Activated CD8-positive, alpha-beta memory T cell treated with anti-CD3 and anti-CD28 coated beads for 36 hours (primary cell): Measurements from ENCODE around the gene SLC25A44. TPM values are rescaled to one million over a fixed set of nuclear protein-coding genes. Genes with fewer than 3 reads are reported as not detected.
"Not testable (repeated sequence)": the region's sequence is repeated elsewhere in the genome, so short reads cannot be mapped to it uniquely, and the experiment has no call there.

Experiments used
- CTCF ChIA-PET: fragments of 350-600 bp; sonication (Branson Sonifier 250); formaldehyde crosslinking; loops from one replicate; lab custom pipeline; 2021; ENCODE audit warnings: antibody characterized with exemption; lab: Charles Lee
- POLR2A ChIA-PET: fragments of 350-600 bp; sonication (Branson Sonifier 250); formaldehyde crosslinking; loops from one replicate; lab custom pipeline; 2021; ENCODE audit warnings: antibody characterized with exemption; lab: Charles Lee
- total RNA-seq, 2 experiments: library from RNA; stranded (reverse); gene quantifications; one replicate each; pipeline ENCODE4 v1.2.3, GENCODE V29; 2021

Gene SLC25A44
- total RNA-seq, 2 experiments from 2014 or later = 26.7 to 31.0 TPM

DNA sequence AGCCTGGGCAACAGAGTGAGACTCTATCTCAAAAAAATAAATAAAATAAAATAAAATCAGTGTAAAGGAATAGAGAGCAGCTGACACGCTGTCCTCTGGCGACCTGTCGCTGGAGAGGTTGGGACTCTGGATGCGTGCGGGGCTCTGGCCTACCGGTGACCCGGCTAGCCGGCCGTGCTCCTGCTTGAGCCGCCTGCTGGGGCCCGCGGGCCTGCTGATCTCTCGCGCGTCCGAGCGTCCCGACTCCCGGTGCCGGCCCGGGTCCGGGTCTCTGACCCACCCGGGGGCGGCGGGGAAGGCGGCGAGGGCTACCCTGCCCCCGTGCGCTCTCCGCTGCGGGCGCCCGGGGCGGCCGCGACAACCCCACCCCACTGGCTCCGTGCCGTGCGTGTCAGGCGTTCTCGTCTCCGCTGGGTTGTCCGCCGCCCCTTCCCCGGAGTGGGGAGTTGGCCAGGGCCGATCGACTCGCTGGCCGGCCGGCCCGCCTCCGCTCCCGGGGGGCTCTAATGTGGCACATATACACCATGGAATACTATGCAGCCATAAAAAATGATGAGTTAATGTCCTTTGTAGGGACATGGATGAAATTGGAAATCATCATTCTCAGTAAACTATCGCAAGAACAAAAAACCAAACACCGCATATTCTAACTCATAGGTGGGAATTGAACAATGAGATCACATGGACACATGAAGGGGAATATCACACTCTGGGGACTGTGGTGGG is 22.6 kb downstream of the SLC25A44 start:
- CTCF ChIA-PET, POLR2A ChIA-PET: not testable (repeated sequence)

DNA sequence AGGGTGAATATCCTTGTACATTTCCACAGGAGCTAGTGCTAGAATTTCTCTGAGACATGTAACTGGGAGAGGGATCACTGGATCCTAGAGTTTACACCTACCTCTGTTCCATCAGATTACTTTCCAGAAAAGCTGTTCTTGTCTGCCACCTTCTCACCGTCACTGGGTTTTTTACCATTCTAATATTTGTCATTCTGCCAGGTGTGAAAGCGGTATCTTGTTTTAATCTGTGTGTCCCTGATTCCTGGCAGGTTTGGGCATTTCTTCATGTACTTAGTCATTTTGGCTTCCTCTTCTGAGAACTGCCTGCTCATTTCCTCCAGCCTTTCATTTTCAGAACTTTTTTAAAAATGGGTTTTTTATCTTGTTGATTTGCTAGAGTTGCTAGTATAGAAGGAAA is 24.0 kb downstream of the SLC25A44 start:
- ChIA-PET CTCF (interaction anchor here (1.1 to 2.4 kb wide), 3 partner anchors 72 to 121 kb away, joined by 4 to 8 read pairs (median 7); no protein-coding TSS in a partner anchor), POLR2A (interaction anchor here (0.5 to 1.1 kb wide), 6 partner anchors 8 to 126 kb away, joined by 3 to 8 read pairs (median 4); no protein-coding TSS in a partner anchor)

DNA sequence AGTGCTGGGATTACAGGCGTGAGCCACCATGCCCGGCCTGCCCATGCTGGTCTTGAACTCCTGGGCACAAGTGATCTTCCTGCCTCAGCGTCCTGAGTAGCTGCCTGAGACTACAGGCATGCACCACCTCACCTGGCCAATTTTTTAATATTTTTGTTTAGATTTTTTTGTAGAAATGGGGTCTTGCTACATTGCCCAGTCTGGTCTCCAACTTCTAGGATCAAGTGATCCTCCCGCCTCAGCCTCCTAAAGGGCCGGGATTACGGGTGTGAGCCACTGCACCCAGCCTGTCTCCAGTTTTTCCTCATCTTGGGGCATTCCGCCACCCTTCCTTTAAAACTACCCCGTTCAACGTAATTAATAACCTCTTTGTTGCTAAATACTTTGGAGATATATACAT is 26.3 kb downstream of the SLC25A44 start:
- ChIA-PET CTCF (interaction anchor here (1.4 kb wide), 1 partner anchor 65 kb away, joined by 4 read pairs; no protein-coding TSS in a partner anchor), POLR2A (interaction anchor here (2.3 kb wide), 1 partner anchor 7 kb away, joined by 16 read pairs; the partner anchor contains the start of gene PMF1)

DNA sequence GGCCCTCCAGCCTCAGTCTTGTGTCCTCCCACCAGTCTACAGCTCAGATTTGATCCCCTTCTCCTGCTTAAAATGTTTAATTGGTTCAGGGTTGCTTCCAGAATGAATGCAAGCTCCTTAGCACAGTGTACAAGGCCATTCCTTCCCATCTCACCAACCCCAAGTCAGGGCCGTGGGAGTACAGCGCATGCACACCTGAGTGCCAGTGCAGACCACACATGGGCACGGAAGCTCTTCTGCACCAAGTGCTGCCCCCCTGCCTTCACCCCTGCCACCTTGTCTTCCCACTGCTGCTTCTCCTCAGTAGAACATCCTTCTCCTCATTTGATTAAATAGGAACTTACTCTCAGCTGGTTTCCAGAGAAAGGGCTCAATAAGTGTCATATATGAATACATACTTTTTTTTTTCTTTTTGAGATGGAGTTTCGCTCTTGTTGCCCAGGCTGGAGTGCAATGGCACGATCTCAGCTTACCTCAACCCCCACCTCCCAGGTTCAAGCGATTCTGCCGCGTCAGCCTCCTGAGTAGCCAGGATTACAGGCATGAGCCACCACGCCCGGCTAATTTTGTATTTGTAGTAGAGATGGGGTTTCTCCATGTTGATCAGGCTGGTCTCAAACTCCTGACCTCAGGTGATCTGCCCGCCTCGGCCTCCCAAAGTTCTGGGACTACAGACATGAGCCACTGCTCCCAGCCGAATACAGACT is 28.2 kb downstream of the SLC25A44 start:
- ChIA-PET CTCF (interaction anchor here (1.5 to 2.4 kb wide), 2 partner anchors 10 to 72 kb away, joined by 7 read pairs; partner anchors contain the start of gene PMF1), POLR2A (interaction anchor here (2.3 kb wide), 1 partner anchor 9 kb away, joined by 16 read pairs; the partner anchor contains the start of gene PMF1)

DNA sequence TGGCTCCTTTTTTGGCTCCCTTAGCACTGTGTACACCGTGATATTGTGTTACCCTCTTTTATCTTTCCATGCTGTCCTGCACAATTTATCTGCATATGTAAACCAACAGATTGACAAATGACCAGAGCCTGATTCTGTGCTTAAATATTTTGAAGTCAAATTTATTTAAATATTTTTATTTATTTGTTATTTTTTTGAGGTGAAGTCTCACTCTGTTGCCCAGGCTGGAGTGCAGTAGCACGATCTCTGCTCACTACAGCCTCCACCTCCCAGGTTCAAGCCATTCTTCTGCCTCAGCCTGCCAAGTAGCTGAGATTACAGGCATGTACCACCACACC is 31.7 kb downstream of the SLC25A44 start:
- ChIA-PET CTCF (interaction anchor here (0.7 to 5.1 kb wide), 26 partner anchors 12 to 154 kb away, joined by 3 to 78 read pairs (median 6); partner anchors contain the start of genes PMF1, SEMA4A, SLC25A44 and SMG5), POLR2A (interaction anchor here (0.8 to 4.2 kb wide), 4 partner anchors 8 to 129 kb away, joined by 4 to 42 read pairs (median 4); partner anchors contain the start of genes PMF1 and SLC25A44)

DNA sequence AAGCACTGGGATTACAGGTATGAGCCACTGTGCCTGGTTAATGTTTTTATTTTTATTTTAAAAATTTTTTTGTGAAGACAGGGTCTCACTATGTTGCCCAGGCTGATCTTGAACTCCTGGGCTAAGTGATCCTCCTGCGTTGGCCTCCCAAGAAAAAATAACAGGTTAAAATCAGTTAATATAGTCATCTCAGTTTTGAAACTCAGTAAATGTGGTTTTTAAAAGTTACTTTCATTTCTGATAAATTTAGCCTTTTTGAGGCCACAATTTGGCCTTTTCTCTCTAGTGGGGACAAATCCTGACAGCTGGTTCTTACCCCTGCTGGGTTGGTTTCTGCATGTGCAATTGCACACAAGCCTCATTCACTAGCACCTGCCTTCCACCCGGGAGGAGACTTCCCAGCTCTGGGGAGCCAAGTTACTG is 32.2 kb downstream of the SLC25A44 start:
- CTCF ChIA-PET = interaction anchor here (1.0 to 5.1 kb wide), 16 partner anchors 13 to 143 kb away, joined by 3 to 78 read pairs (median 8); partner anchors contain the start of genes PMF1, SLC25A44 and SMG5
- POLR2A ChIA-PET = interaction anchor here (1.1 to 4.2 kb wide), 3 partner anchors 9 to 129 kb away, joined by 4 to 42 read pairs (median 4); partner anchors contain the start of gene PMF1

DNA sequence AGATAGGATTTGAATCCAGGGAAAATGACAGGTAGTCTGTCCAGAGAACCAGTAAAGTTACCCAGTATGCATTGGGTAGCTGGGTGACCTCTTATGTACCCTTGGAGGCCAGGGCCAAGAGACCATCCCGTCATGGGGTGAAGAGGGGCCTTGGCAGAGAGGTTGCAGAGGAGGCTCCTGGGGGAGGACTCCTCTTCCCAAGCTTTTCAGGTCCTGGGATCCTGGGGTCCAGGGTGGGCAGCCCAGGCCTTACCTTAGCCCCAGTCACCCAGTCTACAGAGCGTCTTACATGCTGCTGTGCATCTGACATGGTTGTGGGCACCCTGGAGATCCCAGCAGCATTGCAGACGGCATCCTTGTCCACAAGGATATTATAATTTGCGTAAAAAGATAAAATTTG is 32.9 kb downstream of the SLC25A44 start:
- POLR2A ChIA-PET = interaction anchor here (1.1 to 4.2 kb wide), 3 partner anchors 9 to 130 kb away, joined by 4 to 42 read pairs (median 4); partner anchors contain the start of gene PMF1
- CTCF ChIA-PET = interaction anchor here (1.0 to 5.1 kb wide), 8 partner anchors 13 to 97 kb away, joined by 3 to 78 read pairs (median 30); partner anchors contain the start of gene PMF1

DNA sequence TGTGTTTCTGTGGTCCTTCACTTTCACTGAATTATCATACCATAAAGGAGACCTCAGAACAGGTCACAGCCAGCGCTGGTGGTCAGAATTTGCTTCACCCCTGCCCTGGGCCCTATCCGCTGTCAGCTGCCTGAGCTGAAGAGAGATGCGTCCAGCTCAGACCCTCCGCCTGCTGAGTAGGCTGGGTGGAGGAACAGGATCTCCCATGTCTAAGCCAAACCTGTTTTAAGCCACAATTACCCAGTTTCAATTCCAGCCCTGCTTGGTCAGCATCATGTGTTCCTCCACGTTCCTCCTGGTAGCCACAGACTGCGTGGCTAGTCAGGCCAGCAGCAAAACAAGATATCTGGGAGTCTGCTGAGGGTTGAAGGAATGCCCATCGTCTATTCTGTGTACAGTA is 34.6 kb downstream of the SLC25A44 start:
- POLR2A ChIA-PET = interaction anchor here (0.7 kb wide), 1 partner anchor 87 kb away, joined by 5 read pairs; no protein-coding TSS in a partner anchor
- CTCF ChIA-PET = interaction anchor here (1.0 to 1.7 kb wide), 2 partner anchors 15 to 131 kb away, joined by 3 to 5 read pairs; partner anchors contain the start of gene PMF1

DNA sequence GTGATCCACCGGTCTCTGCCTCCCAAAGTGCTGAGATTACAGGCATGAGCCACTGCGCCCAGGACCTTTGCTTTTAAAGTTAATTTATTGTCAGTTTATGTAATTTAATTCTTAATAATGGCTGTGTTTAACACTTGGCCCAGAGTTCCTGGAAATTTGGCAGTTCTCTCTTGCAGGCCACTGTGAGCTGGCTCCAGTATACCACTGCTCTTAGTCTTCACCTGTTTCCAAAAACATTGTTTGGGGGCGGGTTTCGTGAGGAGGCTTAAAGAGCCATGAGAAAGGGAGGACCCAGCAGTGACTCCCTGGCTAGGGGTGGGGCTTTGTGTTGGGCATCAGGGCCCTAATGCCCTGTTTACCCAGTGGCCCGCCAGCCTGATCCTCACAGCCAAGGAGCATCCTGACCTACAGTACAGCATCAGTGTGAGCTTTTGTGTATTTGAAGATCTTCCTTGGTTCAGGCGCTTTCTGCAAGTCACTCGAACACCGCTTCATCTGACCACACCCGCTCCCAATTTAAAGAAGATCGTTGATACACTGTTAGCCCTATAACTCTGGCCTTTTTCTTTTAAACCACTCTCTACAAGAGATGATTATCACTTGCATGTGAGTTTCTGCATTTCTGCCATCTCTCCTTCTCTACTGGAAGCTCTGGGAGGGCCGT is 36.0 kb downstream of the SLC25A44 start:
- POLR2A ChIA-PET = no interaction called here
- CTCF ChIA-PET = interaction anchor here (1.0 to 2.0 kb wide), 3 partner anchors 17 to 88 kb away, joined by 4 to 5 read pairs (median 4); partner anchors contain the start of gene PMF1

DNA sequence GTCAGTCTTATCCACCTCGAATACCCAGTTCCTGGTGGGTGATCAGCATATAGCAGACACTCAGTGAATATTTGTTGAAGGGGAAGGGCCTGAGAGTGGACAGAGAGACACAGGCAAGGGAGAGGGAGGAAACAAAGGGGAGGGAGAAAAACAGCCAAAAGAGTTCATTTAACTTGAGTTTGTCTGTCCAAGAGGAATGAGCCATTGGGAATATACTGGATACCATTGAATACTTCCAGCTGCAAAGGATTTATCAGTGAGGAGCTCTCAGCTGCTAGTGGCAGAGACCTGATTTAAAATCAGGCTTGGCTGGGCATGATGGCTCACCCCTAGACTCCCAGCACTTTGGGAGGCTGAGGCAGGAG is 36.6 kb downstream of the SLC25A44 start:
- ChIA-PET POLR2A (no interaction called here), CTCF (interaction anchor here (2.0 kb wide), 1 partner anchor 83 kb away, joined by 4 read pairs; no protein-coding TSS in a partner anchor)

DNA sequence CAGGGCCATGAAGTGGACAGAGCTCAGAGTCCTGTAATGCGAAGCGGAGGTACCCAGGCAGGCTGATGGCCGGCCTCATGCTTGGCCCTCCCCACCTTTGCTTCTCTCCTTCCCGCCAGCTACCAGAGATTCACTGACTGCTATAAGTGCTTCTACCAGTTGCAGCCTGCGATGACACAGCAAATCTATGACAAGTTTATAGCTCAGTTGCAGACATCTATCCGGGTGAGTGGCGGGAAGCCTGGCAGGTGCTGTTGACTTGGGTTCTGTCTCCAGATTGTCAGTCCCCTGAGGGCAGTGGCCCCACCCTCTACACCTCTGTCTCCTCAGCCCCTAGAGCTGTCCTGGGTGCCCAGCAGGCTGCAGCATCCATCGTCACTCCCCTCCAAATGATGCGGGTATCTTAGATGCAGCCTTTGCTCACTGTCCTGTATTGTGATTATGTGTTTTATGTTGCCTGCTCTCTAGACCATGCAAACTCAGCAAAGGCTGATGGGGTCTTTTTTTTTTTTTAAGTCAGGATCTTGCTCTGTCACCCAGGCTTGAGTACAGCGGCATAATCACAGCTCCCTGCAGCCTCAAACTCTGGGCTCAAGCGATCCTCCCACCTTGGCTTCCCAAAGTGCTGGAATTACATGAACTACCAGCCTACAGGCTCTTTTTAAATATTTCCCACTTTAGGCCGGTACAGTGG is 38.4 kb downstream of the SLC25A44 start:
- POLR2A ChIA-PET = interaction anchor here (0.6 kb wide), 1 partner anchor 81 kb away, joined by 6 read pairs; no protein-coding TSS in a partner anchor

DNA sequence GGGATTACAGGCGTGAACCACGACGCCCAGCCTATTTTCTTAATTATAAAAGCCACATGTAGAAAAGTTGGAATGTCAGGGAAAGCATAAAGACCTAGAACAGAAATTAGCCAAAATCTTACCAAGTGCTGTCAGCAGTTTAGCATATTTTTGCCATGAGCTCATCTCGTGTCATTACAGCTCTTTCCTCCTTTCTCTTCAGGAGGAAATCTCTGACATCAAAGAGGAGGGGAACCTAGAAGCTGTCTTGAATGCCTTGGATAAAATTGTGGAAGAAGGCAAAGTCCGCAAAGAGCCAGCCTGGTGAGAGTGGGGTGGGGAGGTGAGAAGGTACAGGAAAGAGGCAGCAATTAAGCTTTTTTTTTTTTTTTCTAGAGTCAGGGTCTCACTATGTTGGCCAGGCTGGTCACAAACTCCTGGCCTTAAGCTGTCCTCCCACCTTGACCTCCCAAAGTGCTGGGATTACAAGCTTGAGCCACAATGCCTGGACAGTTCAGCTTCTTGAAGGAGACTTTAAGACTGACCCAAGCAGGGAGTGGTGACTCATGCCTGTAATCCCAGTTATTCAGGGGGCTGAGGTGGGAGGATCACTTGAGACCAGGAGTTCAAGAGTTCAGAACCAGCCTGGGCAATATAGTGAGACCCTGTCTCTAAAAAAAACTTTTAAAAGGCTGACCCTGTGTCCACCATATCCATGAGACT is 39.7 kb downstream of the SLC25A44 start:
- CTCF ChIA-PET = interaction anchor here (0.7 to 1.7 kb wide), 5 partner anchors 9 to 95 kb away, joined by 3 to 6 read pairs (median 3); partner anchors contain the start of genes SMG5 and TMEM79
- POLR2A ChIA-PET = interaction anchor here (0.5 to 0.6 kb wide), 2 partner anchors 27 to 106 kb away, joined by 3 to 5 read pairs; no protein-coding TSS in a partner anchor

More for the DNA sequence above, 38.4 kb downstream of the SLC25A44 start:
- CTCF ChIA-PET = interaction anchor here (0.7 to 1.7 kb wide), 3 partner anchors 51 to 219 kb away, joined by 3 to 6 read pairs (median 3); partner anchors contain the start of genes SMG5 and TMEM79

DNA sequence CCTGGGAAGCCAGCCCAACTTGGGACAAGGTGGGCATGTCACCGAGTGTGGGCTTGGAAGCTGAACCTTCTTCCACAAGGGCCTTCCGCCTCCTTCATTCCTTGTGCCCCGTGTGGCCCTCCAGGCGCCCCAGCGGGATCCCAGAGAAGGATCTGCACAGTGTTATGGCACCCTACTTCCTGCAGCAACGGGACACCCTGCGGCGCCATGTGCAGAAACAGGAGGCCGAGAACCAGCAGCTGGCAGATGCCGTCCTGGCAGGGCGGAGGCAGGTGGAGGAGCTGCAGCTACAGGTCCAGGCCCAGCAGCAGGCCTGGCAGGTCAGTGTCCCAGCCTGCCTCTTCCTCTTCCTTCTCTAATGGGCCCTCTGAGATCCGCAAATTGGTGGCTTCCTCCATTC is 42.3 kb downstream of the SLC25A44 start:
- ChIA-PET CTCF (interaction anchor here (0.5 to 0.6 kb wide), 2 partner anchors 37 to 310 kb away, joined by 3 to 4 read pairs; no protein-coding TSS in a partner anchor), POLR2A (interaction anchor here (0.6 to 1.0 kb wide), 2 partner anchors 9 to 13 kb away, joined by 3 read pairs; no protein-coding TSS in a partner anchor)

DNA sequence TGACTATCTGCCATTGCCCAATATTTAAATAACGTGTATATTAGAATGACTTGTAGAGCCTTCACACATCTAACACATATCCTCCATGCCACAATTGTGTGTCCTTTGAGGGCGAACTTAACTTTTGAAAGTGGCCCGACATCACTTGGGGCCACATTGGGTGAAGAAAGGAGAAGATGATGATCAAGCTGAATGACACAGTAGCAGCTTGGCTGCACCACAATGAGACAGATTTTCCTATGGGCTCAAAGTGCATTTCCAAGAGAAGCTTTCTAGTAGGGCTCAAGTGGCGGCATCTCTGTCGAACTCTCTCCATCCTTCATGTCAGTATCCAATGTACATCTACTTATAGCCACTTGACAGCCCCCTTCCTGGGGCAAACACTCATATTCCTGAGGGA is 44.3 kb downstream of the SLC25A44 start:
- ChIA-PET POLR2A (no interaction called here), CTCF (no interaction called here)

DNA sequence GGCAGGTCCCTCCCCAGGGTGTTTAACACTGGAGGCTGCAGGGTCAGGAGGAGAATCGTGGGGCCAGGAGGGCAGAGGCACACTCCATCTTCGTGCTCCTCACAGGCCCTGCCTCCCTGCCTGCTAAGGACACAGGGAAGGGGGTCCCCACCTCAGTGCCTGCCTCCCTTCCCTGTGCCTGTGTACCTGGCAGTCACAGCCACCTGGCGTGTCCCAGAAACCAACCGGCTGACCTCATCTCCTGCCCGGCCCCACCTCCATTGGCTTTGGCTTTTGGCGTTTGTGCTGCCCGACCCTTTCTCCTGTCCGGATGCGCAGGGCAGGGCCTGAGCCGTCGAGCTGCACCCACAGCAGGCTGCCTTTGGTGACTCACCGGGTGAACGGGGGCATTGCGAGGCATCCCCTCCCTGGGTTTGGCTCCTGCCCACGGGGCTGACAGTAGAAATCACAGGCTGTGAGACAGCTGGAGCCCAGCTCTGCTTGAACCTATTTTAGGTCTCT is 47.5 kb downstream of the SLC25A44 start:
- ChIA-PET POLR2A (no interaction called here), CTCF (no interaction called here)

DNA sequence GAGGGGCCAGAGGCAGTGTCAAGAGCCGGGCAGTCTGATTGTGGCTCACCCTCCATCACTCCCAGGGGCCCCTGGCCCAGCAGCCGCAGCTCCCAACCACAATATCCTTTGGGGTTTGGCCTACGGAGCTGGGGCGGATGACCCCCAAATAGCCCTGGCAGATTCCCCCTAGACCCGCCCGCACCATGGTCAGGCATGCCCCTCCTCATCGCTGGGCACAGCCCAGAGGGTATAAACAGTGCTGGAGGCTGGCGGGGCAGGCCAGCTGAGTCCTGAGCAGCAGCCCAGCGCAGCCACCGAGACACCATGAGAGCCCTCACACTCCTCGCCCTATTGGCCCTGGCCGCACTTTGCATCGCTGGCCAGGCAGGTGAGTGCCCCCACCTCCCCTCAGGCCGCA is 48.0 kb downstream of the SLC25A44 start, which contains the start of gene BGLAP:
Gene BGLAP, plus strand, starts transcription at position 259 of the 400 bp plus-strand sequence. Its CDS starts 48 bp downstream, at position 307.
- ChIA-PET CTCF (no interaction called here), POLR2A (no interaction called here)
